CD4-positive, alpha-beta T cell treated with Interferon alpha-2 for 1 hour (primary cell): ENCODE measurements around the gene HEG1.
"Not testable (repeated sequence)": the region's sequence is repeated elsewhere in the genome, so short reads cannot be mapped to it uniquely, and the experiment has no call there.

Source experiments
- DNase-seq, 2 donors: peaks; one replicate each; pipeline ENCODE4 v3.0.0-alpha.2; 2020 to 2022

The HEG1 gene

GRCh38 chr3:125055913-125056745 lies at the start of gene HEG1:
TSS of gene HEG1 (minus strand) at chr3:125055997. CDS start at chr3:125055890, 107 bp downstream.
- peak; percentile 72 to 80 for DNase-seq

DNA sequence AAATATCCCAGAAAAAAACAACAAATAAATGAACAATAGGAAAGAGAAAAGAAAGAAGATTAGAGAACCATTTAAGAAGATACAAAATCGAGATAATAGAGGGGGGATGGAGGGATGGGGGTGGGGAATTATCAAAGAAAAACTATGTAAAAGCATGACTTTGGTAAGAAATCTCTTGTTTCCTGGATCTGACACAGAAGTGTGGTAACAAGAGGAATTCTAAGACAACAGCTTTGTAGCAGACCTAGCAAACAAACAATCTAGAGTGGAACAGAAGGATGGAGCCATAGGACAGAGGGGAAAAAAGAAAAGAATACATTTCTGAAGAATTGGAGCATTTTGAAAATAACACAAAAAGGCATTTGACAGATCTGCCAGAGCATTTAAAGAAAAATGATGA lies 49.3 kb upstream of the HEG1 start:
- no peak for DNase-seq

DNA sequence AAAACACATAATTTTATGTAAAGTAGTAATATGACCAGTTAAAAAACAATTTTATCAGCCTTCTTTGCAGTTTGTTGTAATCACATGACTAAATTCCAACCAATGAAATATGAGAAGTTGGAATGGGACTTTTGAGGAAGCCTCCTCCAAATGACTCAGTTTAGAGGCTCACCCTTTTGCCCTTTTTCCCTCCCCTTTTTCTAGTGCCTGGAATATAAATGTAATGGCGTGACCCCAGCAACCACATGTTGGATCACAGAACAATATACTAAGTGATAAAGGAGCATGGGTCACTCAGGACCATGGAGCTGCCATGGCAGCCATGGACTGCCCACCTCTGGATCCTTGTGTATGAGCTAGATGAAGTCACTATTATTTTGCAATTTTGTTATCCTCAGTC lies 48.8 kb upstream of the HEG1 start:
- no peak for DNase-seq

GRCh38 chr3:125103406-125103805 lies 47.6 kb upstream of the HEG1 start:
- DNase-seq: no peak

DNA sequence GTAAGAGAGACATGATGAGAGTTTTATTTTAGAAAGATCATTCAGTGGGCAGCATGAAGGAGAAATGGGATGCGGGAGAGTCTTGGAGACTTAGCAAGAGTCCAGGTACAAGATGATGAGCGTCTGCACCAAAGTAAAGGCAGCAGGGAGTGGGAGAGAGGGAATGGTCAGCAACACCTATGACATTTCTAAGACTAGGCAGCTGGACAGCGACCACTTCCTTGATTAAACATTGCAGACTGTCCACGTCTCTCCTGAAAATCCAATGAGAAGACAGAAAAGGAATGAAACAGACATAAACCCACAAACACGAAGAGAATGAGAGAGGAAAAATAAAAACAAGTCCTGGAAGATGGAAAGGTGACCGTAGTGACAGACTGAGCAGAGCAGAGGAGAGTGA lies 46.7 kb upstream of the HEG1 start:
- no peak for DNase-seq

- no peak for DNase-seq
Measured at GRCh38 chr3:125098611-125099291, 43.0 kb upstream of the HEG1 start.

- no peak for DNase-seq
Measured at GRCh38 chr3:125090649-125091048, 34.9 kb upstream of the HEG1 start.

- no peak for DNase-seq
Measured at GRCh38 chr3:125087768-125088391, 32.1 kb upstream of the HEG1 start.

DNA sequence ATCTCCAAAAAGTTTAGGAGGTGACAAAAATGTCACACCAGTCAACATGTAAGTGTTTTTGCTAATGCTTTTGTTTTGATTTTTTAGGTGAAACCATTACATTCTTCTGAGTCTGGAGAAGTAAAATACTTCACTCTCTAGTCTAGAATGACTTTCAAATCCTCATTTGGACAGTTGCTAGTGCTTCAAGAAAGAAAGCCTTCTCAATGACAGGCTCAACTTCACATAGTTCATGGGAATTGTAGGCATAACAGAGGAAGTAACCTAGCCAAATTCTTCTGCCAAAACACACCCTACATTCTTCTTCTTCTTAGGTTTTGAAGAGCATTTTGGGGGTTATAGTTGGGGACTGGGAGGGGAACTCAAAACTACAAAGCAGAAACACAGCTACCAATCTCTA lies 29.4 kb upstream of the HEG1 start:
- DNase-seq: no peak

GRCh38 chr3:125083776-125084175 lies 28.0 kb upstream of the HEG1 start:
- no peak for DNase-seq

- not testable (repeated sequence) for DNase-seq
Measured at GRCh38 chr3:125082339-125082738, 26.5 kb upstream of the HEG1 start.

DNA sequence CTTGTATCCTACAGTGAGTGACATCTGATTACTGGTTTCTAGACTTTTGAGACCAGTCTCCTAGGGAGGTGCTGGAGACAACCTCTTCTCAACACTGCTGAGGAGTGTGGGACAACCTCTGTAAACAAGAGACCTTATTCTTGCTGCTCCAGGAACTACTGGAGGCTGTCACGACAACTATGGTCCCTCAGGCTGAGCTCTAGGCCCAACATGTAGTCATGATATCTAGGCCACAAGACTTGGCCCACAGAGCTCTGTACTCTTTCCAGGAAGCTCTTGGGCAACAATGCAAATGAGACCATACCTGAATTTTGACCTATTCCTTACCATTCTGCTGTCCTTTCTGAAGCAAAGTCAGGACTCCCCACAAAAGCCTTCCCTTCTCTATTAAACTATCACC lies 24.3 kb upstream of the HEG1 start:
- no peak for DNase-seq

GRCh38 chr3:125079675-125080045 lies 23.9 kb upstream of the HEG1 start:
- DNase-seq: no peak

- DNase-seq: no peak
Measured at GRCh38 chr3:125078951-125079674, 23.3 kb upstream of the HEG1 start.

- no peak for DNase-seq
Measured at GRCh38 chr3:125077864-125078263, 22.1 kb upstream of the HEG1 start.

- DNase-seq: no peak
Measured at GRCh38 chr3:125076464-125076863, 20.7 kb upstream of the HEG1 start.

- DNase-seq: no peak
Measured at GRCh38 chr3:125075738-125076137, 19.9 kb upstream of the HEG1 start.

GRCh38 chr3:125073390-125073905 lies 17.7 kb upstream of the HEG1 start:
- no peak for DNase-seq

GRCh38 chr3:125072749-125073389 lies 17.1 kb upstream of the HEG1 start:
- DNase-seq: no peak

DNA sequence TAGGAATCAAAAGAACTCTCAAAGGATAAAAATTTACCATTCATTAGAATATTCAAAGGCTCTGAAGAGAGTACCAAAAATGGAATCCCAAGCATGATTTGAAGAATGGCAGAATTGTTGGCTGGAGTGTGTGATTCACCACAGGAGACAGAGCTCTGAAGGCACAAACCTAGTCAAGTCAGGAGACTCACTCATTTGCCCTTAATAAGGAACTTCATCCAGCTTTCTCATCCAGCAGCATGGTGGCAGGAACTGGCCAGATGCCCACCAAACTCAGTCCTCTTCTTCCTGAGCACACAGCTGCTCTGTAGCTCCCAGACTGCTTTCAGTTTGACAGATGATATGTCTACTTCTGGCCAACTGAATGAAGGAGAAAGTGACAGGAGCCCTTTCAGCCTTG lies 16.5 kb upstream of the HEG1 start:
- no peak for DNase-seq

DNA sequence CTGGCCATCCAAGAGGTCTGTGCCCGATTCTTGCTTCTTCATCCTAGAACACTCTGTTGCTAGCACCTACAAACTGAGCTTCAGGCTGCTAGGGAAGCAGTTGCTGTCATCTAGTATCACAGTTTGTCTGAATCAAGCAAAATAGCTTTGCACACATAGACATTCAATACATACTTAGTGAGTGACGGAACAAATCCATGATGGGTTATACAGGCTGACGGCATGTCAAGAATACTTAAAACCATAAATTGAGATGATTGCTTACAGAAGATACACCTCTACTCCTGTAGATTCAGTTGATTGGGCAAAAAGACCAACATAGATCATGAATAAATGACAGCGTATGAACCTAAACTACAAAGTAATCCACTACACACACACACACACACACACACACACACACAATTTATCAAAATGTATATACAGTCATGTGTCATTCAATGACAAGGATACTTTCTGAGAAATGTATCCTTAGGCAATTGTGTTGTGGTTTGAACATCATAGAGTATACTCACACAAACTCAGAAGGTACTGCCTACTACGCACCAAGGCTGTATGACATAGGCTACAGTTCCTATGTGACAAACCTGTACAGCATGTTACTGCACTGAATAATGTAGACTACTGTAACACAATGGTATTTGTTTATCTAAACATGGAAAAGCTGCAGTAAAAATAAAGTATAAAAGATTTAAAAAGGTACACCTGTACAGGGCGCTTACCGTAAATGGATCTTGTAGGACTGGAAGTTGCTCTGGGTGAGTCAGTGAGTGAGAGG lies 14.4 kb upstream of the HEG1 start:
- no peak for DNase-seq

DNA sequence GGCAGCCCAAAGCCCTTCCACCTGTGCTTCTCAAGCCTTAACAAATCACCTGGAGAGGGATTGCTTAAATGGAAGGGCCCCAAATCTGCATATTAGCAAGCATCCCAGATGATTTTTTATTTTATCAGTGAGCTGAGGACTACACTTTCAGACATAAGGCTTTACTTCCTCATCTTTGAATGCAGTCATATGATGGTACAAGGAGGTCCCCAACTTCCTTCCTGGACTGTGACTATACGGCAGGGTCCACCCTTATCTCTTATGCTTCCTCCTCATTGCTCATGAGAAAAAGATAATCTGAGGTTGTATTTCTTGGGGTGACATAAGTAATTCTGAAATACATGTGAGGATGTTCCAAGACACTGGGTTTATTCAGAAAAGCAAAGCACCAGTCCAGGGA lies 13.7 kb upstream of the HEG1 start:
- DNase-seq: no peak
